ENCODE data around the gene TBC1D20. TPM values are rescaled to one million over a fixed set of nuclear protein-coding genes. Genes with fewer than 3 reads are reported as not detected.

Gene TBC1D20
- total and polyA plus RNA-seq, 2 donors (not counting 3 experiments of a cell fraction or from before 2014, with no cell fraction given), result 34.3 to 36.1 TPM

DNA sequence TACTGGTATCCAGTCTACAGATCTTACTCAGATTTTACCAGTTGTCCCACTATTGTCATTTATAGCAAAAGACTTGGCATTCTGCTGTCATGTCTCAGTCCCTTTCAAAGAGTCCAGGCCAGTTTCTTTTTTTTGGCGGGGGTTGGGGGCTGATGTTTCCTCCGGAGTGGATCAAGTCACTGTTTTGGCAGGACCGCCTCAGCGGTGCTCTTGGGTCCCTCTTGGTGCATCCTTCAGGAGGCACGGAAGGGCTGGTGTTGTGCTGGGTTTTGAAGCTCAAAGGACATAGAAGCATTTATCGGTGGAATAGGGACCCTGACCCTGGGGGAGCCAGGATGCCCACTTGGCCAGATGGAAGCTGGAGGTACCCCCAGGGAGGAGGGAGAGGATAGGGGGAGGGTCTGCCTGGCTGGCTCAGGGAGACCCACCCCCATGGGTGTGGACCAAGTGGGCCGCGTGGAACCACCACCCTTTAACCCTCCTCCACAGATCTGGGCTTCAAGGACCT is 43.4 kb downstream of the TBC1D20 start:
- Histone ChIP-seq H3K36me3 (ENCODE audit: control insufficient read depth in 2 of 2, extremely low read depth in 1 of 2, insufficient read depth in 2 of 2, low read length in 2 of 2) (peaks cover 7 to 29% of the 10 kb centered on the region in 2 experiments), H3K9me1 (replicated peaks; ENCODE audit: control insufficient read depth, extremely low read depth, insufficient read depth, low read length) (no peaks in the 10 kb centered on the region), H3K4me2 (ENCODE audit: insufficient read depth, low read length) (no peak overlapping the region), H3K4me3 (replicated peaks in 1 of 3; ENCODE audit: insufficient read depth in 1 of 3, low read depth in 1 of 3, low read length in 3 of 3) (no peak overlapping the region), H3K9ac (replicated peaks; ENCODE audit: extremely low read depth, insufficient read depth, low read length) (no peak overlapping the region), H3K27me3 (ENCODE audit: control insufficient read depth in 2 of 2, insufficient read depth in 2 of 2, low read length in 2 of 2) (no peaks in the 10 kb centered on the region), H3K79me2 (ENCODE audit: control insufficient read depth, insufficient read depth, low read length) (no peaks in the 10 kb centered on the region), H3K4me1 (ENCODE audit: control insufficient read depth, extremely low read depth, insufficient read depth, low read length) (no peaks in the 10 kb centered on the region), H4K20me1 (replicated peaks; ENCODE audit: control insufficient read depth, extremely low read depth, insufficient read depth, low read length) (no peaks in the 10 kb centered on the region), H3K27ac (ENCODE audit: insufficient read depth, low read depth, low read length) (no peak overlapping the region), H3K9me3 (replicated peaks; ENCODE audit: control insufficient read depth, insufficient read depth, low read length) (no peaks in the 10 kb centered on the region), H2AFZ (ENCODE audit: low read depth, low read length) (no peak overlapping the region)
- no peak for TF ChIP-seq JUN (IDR thresholded peaks at IDR 0.05; ENCODE audit: borderline replicate concordance, insufficient read depth, insufficient read length, low read depth)
- TF ChIP-seq, protein P1, sequence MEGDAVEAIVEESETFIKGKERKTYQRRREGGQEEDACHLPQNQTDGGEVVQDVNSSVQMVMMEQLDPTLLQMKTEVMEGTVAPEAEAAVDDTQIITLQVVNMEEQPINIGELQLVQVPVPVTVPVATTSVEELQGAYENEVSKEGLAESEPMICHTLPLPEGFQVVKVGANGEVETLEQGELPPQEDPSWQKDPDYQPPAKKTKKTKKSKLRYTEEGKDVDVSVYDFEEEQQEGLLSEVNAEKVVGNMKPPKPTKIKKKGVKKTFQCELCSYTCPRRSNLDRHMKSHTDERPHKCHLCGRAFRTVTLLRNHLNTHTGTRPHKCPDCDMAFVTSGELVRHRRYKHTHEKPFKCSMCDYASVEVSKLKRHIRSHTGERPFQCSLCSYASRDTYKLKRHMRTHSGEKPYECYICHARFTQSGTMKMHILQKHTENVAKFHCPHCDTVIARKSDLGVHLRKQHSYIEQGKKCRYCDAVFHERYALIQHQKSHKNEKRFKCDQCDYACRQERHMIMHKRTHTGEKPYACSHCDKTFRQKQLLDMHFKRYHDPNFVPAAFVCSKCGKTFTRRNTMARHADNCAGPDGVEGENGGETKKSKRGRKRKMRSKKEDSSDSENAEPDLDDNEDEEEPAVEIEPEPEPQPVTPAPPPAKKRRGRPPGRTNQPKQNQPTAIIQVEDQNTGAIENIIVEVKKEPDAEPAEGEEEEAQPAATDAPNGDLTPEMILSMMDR (IDR thresholded peaks at IDR 0.05; ENCODE audit: extremely low read depth in 1 of 2, insufficient read depth in 1 of 2, low read depth in 1 of 2, low read length in 2 of 2), result no peak
- TF ChIP-seq POLR2A (IDR thresholded peaks at IDR 0.05; ENCODE audit: low read depth, low read length), result no peak
- TF ChIP-seq MYC (IDR thresholded peaks at IDR 0.05; ENCODE audit: low read depth, low read length), result no peak
- TF ChIP-seq POLR2AphosphoS5 (IDR thresholded peaks at IDR 0.05; ENCODE audit: insufficient read depth, low read depth, low read length), result no peak
- TF ChIP-seq EZH2 (IDR thresholded peaks at IDR 0.05; ENCODE audit: borderline replicate concordance, low read depth, low read length, severe bottlenecking), result no peak
- TF ChIP-seq FOS (IDR thresholded peaks at IDR 0.05; ENCODE audit: borderline replicate concordance, insufficient read depth, low read length), result no peak
- TF ChIP-seq, protein P2, sequence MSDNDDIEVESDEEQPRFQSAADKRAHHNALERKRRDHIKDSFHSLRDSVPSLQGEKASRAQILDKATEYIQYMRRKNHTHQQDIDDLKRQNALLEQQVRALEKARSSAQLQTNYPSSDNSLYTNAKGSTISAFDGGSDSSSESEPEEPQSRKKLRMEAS (IDR thresholded peaks at IDR 0.05; ENCODE audit: insufficient read depth, insufficient read length), result no peak
- no peak for TF ChIP-seq GATA2 (IDR thresholded peaks at IDR 0.05; ENCODE audit: insufficient read depth, insufficient read length, low read depth, low read length)
- CTCF ChIA-PET, result no interaction called here
- intact Hi-C loops (cut with micrococcal nuclease) (no loop called here), dilution Hi-C loops (cut with MboI; ENCODE audit: extremely low pct_ligation_motif_present, low sequenced_read_pairs) (no loop called here)
- no TSS peak for BruUV-seq (replicated peaks)
- POLR2A ChIA-PET, result no interaction called here
- DNase-seq (ENCODE audit: low read depth, low spot score) (no peak), FAIRE-seq (no peak)
